ENCODE results near the gene FSTL4.

The FSTL4 gene

DNA sequence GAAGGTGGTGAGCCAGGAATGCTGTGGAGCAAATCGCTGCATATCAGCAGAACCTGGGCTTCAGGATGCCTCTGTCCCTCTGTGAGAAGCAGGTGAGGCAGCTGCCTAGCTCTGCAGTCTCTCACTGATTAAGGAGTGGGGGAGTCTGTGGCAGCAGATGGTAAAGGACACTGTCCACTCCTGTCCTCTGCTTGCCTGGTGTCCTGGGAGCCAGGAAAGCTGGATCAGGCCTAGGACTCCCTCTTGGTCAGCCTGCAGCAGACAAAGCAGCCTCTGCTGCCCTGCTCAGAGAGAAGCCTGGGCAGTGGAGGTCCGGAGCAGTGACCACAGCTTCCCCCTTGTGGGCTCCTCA, 345.8 kb downstream of the FSTL4 start:
- DNase-seq (ENCODE audit: low spot score), result no peak
- in situ Hi-C loops (cut with MboI; ENCODE audit: low sequenced_read_pairs, unreplicated experiment), result no loop called here
- TF ChIP-seq, protein P1, sequence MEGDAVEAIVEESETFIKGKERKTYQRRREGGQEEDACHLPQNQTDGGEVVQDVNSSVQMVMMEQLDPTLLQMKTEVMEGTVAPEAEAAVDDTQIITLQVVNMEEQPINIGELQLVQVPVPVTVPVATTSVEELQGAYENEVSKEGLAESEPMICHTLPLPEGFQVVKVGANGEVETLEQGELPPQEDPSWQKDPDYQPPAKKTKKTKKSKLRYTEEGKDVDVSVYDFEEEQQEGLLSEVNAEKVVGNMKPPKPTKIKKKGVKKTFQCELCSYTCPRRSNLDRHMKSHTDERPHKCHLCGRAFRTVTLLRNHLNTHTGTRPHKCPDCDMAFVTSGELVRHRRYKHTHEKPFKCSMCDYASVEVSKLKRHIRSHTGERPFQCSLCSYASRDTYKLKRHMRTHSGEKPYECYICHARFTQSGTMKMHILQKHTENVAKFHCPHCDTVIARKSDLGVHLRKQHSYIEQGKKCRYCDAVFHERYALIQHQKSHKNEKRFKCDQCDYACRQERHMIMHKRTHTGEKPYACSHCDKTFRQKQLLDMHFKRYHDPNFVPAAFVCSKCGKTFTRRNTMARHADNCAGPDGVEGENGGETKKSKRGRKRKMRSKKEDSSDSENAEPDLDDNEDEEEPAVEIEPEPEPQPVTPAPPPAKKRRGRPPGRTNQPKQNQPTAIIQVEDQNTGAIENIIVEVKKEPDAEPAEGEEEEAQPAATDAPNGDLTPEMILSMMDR (IDR thresholded peaks at IDR 0.05; ENCODE audit: borderline replicate concordance, control extremely low read depth, extremely low read depth, insufficient read depth, missing control alignments), result no peak

DNA sequence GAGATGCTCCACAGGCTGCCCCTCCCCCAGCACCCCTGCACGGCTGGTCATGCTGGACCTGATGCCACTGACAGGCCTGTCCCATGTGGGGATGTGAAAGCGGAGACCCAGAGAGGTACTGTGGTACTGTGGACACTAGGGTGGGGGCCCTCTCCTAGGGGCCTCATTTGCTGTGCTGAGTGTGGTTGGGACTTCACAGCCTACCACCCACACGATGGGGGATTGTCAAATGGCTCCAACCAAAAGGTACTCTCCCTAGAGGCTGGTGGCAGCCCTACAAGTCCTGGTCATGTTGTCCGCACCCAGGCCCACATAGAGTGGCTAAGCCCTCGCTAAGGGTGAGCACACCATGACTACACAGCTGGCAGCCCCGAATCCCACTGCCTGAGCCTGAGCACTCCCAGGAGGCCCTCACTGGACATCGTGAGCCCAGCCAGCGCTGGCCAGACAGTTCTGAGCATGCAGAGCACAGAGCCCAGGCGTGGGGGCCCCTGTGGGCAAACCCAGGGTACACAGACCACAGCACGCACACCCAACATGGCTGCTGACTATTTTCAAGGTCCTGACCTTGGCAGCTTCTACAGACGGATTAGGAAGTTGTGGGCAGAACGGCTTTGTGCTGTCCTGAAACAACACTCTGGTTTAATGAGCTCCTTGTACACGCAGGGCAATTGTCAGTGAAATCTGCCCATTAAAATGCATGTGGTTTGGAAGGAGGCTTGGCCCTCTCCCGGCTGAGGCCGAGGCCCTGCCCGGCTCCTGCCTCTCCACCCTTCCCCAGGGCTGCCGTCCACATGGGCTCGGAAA, 346.4 kb downstream of the FSTL4 start:
- TF ChIP-seq, protein P1 (IDR thresholded peaks at IDR 0.05; ENCODE audit: borderline replicate concordance, control extremely low read depth, extremely low read depth, insufficient read depth, missing control alignments), result no peak
- peak; percentile 65 for DNase-seq (ENCODE audit: low spot score)
- in situ Hi-C loops (cut with MboI; ENCODE audit: low sequenced_read_pairs, unreplicated experiment), result no loop called here

DNA sequence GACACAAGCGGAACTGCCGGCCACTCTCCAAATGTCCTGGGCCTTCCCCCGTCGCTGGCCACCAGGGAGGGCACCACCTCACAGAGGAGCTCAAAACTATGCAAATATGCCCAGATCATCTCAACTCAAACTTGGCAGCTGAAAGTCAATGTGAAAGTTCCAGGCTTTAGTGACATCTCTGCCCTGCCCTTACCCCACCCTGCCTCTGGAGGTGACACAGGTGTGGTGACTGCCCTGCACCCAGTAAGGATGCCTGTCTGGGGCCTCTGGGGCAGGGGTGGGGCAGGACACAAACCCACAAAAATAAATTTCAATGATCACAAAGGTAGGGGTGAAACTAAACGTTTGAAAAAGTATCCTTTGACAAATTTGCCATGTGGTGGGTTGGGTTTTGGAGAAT, 347.1 kb downstream of the FSTL4 start:
- TF ChIP-seq, protein P1 (IDR thresholded peaks at IDR 0.05; ENCODE audit: borderline replicate concordance, control extremely low read depth, extremely low read depth, insufficient read depth, missing control alignments), result no peak
- no peak for DNase-seq (ENCODE audit: low spot score)
- in situ Hi-C loops (cut with MboI; ENCODE audit: low sequenced_read_pairs, unreplicated experiment), result no loop called here

- no peak for DNase-seq (ENCODE audit: low spot score)
- in situ Hi-C loops (cut with MboI; ENCODE audit: low sequenced_read_pairs, unreplicated experiment), result no loop called here
- TF ChIP-seq, protein P1 (IDR thresholded peaks at IDR 0.05; ENCODE audit: borderline replicate concordance, control extremely low read depth, extremely low read depth, insufficient read depth, missing control alignments), result no peak
Observed at GRCh38 chr5:133262690-133263089, 349.7 kb downstream of the FSTL4 start.

GRCh38 chr5:133261993-133262392, 350.3 kb downstream of the FSTL4 start:
- DNase-seq (ENCODE audit: low spot score), result no peak
- in situ Hi-C loops (cut with MboI; ENCODE audit: low sequenced_read_pairs, unreplicated experiment), result no loop called here
- TF ChIP-seq, protein P1 (IDR thresholded peaks at IDR 0.05; ENCODE audit: borderline replicate concordance, control extremely low read depth, extremely low read depth, insufficient read depth, missing control alignments), result no peak

DNA sequence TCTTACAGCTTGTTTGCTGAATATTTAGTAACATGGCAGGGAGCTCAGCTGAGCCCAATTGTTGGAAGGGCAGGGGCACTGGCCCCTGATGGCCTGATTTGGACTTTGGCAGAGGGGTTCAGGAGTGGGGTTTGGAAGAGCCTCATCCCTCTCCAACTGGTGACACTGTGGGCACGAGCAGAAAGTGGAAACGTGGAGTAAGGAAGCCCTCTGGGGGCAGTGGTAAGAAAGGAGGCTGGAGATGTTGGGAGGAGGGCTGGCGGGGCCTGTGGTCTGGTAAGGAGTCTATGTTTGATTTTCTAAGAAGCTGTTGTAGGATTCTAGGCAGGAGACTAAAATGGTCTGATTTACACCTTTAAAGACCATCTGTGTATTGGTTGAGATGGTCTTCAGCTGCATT, 351.6 kb downstream of the FSTL4 start:
- TF ChIP-seq, protein P1 (IDR thresholded peaks at IDR 0.05; ENCODE audit: borderline replicate concordance, control extremely low read depth, extremely low read depth, insufficient read depth, missing control alignments), result no peak
- in situ Hi-C loops (cut with MboI; ENCODE audit: low sequenced_read_pairs, unreplicated experiment), result no loop called here
- no peak for DNase-seq (ENCODE audit: low spot score)

Data from GM13976 (cell line).